NCI-H1048 (cell line): ENCODE measurements around the gene NELFE.
"Not testable (repeated sequence)": the region's sequence is repeated elsewhere in the genome, so short reads cannot be mapped to it uniquely, and the experiment has no call there.

Source experiments
- DNase-seq: peaks from one replicate; lab custom pipeline; 2025; lab: John Stamatoyannopoulos, UW

Gene NELFE

DNA sequence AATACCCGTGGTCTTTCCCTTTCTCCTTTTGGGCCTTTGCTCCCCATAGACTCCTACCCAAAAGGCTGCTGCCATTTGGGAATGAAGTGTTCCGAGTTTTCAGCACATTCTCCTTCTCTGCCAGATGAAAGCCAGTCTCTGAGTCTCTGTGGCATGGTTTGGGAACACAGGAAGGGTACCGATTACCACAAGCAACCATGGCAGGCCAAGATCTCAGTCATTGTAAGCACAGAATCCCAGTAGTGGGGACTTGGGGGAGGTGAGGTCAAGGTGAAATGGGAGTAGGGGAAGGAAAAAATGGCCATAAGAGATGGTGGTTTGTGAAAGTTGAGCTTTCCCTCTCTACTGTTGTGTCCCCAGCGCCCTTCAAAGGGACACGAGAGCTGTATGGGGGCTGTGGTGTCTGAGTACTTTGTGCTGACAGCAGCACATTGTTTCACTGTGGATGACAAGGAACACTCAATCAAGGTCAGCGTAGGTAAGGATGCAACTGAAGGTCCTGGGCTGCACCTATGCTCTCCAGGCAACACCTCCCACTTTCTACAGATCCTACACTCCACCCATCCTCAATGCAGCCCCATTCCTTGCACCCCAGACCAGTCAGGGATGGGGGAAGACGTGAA, 8.7 kb downstream of the NELFE start:
- DNase-seq = no peak

DNA sequence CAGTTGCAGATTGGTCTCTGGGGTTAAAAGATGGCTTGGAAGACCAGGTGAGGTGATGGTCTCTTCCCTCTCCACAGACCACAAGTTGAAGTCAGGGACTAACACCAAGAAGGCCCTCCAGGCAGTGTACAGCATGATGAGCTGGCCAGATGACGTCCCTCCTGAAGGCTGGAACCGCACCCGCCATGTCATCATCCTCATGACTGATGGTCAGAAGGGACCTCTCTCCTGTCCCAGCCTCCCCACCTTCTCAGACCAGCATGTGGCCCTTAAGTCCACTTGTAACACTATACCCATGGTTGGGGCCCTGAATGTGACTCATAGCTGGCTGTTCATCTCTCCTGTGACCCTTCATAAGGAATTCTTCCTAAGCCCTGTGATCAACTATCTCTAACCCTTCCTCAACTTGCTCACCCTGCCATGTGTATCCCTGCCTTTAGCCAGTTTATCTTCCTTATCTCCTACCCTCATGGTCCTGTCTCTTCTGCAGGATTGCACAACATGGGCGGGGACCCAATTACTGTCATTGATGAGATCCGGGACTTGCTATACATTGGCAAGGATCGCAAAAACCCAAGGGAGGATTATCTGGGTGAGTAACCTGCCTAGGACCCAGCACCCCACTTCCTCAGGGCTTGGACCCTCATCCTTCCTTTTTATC, 9.9 kb downstream of the NELFE start:
- DNase-seq = no peak

DNA sequence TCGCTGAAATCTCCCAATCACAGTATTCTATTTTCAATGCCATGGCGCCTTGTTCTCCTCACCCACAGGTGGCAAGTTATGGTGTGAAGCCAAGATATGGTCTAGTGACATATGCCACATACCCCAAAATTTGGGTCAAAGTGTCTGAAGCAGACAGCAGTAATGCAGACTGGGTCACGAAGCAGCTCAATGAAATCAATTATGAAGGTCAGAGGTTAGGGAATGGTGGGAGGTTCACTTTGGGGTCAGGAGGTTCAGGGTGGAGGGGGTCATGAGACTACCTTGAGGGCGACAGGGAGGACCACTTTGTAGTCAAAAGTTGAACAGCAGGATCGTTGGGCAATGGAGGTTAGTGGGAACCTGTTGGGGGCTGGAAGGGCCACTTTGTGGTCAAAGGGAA, 10.5 kb downstream of the NELFE start:
- no peak for DNase-seq

DNA sequence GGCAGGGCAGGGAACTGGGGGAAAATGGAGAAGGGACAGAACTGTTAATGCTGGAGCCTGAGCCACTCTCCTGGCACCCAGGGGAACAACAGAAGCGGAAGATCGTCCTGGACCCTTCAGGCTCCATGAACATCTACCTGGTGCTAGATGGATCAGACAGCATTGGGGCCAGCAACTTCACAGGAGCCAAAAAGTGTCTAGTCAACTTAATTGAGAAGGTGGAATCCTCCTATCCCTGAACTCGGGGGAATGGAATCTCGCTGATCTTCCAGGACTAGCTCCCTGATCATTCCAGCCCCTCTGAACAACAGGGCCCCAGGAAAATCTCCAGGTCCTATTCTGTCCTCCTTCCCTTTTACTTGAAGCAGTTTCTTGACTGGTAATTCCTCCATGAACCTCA, 10.9 kb downstream of the NELFE start:
- DNase-seq = no peak

DNA sequence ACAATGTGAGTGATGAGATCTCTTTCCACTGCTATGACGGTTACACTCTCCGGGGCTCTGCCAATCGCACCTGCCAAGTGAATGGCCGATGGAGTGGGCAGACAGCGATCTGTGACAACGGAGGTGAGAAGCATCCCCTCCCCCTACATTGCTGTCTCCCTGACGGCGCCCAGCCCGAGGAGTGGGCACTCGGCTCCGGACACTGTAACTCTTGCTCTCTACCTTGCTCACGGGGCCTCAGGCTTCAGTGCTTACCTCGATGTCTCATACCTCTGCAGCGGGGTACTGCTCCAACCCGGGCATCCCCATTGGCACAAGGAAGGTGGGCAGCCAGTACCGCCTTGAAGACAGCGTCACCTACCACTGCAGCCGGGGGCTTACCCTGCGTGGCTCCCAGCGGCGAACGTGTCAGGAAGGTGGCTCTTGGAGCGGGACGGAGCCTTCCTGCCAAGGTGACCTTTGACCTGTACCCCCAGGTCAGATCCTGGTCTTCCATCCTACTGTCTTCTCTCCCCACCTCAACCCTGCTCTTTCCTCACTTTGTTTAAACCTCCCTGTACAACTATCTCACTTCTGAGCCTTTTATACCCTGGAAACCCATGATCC, 11.6 kb downstream of the NELFE start:
- no peak for DNase-seq

DNA sequence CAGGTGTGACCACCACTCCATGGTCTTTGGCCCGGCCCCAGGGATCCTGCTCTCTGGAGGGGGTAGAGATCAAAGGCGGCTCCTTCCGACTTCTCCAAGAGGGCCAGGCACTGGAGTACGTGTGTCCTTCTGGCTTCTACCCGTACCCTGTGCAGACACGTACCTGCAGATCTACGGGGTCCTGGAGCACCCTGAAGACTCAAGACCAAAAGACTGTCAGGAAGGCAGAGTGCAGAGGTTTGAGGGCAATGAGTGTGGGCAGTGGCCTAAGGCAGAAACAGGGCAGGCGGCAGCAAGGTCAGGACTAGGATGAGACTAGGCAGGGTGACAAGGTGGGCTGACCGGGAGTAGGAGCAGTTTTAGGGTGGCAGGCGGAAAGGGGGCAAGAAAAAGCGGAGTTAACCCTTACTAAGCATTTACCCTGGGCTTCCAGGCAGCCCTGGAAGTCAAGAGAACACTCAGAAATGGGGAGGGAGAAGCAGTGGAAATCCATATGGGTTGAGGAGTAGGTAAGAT, 12.3 kb downstream of the NELFE start:
- no peak for DNase-seq

DNA sequence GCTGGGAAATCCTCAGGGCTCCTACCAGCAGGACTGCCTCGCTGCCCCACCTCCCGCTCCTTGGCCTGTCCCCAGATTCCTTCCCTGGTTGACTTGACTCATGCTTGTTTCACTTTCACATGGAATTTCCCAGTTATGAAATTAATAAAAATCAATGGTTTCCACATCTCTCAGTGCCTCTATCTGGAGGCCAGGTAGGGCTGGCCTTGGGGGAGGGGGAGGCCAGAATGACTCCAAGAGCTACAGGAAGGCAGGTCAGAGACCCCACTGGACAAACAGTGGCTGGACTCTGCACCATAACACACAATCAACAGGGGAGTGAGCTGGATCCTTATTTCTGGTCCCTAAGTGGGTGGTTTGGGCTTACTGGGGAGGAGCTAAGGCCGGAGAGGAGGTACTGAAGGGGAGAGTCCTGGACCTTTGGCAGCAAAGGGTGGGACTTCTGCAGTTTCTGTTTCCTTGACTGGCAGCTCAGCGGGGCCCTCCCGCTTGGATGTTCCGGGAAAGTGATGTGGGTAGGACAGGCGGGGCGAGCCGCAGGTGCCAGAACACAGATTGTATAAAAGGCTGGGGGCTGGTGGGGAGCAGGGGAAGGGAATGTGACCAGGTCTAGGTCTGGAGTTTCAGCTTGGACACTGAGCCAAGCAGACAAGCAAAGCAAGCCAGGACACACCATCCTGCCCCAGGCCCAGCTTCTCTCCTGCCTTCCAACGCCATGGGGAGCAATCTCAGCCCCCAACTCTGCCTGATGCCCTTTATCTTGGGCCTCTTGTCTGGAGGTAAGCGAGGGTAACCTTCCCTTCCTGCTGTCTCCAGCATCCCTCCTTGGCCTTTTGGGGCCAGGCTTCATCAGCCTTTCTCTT, 13.0 kb downstream of the NELFE start, which contains the start of gene CFB:
CFB (plus strand) TSS at position 589 of the 863 bp plus-strand sequence; CDS start at position 716, 127 bp downstream.
- DNase-seq = no peak

DNA sequence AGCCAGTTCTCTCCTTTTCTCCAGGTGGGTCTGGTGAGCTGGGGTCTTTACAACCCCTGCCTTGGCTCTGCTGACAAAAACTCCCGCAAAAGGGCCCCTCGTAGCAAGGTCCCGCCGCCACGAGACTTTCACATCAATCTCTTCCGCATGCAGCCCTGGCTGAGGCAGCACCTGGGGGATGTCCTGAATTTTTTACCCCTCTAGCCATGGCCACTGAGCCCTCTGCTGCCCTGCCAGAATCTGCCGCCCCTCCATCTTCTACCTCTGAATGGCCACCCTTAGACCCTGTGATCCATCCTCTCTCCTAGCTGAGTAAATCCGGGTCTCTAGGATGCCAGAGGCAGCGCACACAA, 13.6 kb downstream of the NELFE start:
- no peak for DNase-seq

DNA sequence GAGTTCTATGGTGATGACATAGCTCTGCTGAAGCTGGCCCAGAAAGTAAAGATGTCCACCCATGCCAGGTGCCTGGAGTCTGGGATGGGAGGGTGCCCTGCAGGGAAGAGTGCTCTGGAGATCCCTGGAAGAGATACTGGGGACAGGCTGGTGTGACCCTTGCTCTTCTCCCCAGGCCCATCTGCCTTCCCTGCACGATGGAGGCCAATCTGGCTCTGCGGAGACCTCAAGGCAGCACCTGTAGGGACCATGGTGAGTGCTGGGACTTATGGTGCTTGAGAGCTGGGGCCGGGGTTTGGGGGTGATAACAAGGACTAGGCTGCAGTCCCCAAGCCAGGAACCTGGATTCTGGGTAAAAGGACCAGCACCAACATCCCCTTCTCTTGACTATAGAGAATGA, 15.0 kb downstream of the NELFE start:
- no peak for DNase-seq

DNA sequence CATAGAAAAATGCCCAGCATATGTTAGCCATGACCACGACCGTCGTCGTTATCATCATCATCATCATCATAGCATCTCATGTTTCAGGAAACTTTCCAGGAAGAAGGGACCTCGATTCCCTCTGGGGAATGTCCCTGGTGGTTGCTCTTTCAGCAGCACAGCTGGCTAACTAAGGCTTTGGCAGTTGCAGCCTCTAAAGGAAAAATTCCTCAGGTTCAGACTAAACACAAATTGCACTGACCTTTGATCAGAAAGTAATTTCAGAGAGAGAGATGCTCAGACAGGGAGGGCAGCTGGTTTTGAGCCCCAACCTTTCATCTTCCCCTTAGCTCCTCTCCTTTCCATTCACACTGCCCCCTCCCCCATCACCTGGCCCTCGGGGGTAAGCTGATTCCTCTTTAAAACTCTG, 18.5 kb downstream of the NELFE start:
- no peak for DNase-seq

DNA sequence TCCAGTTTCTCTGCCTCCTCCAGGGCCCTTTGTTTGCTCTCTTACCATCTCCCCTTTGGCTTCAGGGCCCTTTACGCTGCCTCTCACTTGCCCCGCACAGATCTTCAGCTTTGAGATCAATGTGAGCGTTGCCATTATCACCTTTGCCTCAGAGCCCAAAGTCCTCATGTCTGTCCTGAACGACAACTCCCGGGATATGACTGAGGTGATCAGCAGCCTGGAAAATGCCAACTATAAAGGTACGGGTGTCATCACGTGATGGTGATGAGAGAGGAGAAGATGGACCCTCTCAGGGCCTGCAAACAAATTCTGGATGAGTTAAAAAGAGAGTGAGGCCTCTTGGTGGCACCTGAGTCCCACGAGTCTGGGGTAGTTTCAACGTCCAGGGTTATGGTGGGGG, 22.9 kb downstream of the NELFE start:
- no peak for DNase-seq

DNA sequence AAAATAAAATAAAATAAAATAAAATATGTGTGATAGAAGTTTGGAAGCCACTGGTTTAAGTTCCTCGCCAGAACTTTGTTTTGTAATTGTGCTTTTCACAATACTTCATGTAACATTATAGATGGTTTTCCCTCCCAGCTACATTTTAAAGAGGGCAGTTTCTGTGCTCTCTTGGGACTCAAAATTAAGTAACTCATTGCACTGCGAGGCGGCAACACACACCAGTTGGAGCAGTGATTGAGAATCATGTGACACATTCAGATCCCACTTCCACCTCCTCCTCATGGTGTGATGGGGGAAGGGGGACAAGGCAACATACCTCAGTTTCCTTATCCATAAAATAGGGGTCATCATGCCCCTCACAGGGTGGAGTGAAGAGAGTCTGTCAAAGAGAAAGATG, 23.8 kb downstream of the NELFE start:
- DNase-seq = no peak

DNA sequence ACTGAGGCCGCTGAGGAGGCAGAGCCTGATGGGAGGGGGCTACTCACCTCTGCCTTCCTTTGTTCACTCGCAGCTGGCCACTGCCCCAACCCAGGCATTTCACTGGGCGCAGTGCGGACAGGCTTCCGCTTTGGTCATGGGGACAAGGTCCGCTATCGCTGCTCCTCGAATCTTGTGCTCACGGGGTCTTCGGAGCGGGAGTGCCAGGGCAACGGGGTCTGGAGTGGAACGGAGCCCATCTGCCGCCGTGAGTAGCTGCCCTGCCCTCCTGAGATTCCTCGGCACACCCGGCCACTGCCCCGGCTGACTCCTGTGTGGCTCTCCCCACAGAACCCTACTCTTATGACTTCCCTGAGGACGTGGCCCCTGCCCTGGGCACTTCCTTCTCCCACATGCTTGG, 25.2 kb downstream of the NELFE start:
- DNase-seq = no peak

DNA sequence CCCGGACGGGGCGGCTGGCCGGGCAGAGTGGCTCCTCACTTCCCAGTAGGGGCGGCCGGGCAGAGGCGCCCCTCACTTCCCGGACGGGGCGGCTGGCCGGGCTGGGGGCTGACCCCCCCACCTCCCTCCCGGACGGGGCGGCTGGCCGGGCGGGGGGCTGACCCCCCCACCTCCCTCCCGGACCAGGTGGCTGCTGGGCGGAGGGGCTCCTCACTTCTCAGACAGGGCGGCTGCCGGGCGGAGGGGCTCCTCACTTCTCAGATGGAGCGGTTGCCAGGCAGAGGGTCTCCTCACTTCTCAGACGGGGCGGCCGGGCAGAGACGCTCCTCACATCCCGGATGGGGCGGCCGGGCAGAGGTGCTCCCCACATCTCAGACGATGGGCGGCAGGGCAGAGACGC, 26.6 kb downstream of the NELFE start:
- DNase-seq = not testable (repeated sequence)

DNA sequence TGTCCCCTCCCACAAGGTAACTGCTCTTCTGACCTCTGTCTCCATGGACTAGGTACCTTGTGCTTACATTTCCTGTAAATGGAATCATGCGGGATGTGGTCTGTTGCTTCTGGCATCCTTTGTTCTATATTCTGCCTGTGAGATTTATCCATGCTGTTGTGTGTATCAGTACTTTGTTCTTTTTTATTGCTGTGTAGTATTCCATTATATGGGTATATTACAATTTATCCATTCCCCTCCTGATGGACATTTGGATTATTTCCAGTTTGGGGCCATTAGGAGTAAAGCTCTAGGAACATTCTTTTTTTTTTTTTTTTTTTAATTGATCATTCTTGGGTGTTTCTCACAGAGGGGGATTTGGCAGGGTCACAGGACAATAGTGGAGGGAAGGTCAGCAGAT, 27.8 kb downstream of the NELFE start:
- DNase-seq = no peak

DNA sequence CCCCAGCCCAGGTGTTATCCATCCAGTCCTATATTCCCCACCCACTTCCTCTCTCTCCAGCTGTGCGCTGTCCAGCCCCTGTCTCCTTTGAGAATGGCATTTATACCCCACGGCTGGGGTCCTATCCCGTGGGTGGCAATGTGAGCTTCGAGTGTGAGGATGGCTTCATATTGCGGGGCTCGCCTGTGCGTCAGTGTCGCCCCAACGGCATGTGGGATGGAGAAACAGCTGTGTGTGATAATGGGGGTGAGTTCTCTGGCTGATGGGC, 30.2 kb downstream of the NELFE start:
- no peak for DNase-seq

DNA sequence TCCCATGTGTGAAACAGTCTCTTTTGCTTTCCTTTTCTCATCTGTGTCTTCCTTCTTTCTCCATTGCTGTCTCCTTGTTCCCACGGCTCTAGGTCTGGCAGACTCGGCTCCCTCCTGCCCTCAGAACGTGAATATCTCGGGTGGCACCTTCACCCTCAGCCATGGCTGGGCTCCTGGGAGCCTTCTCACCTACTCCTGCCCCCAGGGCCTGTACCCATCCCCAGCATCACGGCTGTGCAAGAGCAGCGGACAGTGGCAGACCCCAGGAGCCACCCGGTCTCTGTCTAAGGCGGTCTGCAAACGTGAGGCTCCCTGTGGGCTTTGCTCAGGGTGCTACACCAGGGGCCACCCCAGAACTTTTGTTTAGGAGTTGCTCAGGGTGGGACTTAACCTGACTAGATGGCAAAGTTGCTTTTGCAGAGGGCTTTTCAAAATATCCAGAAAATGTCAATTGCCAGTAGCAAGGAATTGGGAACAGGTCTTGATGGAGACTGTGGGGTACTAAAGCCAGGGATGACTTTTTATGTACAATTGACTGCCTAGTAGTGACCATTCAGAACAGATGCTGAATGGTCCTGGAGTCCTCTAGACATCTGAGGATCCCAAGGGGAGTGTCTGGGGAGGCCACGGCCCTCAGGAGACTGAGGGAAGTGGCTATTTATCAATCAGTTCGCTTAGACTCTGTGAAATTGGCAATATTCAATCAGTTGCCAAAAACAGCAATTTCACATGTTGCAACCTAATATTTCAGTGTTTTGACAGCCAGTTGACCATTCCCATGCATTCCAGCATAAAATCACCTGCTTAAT, 30.7 kb downstream of the NELFE start:
- DNase-seq = no peak

DNA sequence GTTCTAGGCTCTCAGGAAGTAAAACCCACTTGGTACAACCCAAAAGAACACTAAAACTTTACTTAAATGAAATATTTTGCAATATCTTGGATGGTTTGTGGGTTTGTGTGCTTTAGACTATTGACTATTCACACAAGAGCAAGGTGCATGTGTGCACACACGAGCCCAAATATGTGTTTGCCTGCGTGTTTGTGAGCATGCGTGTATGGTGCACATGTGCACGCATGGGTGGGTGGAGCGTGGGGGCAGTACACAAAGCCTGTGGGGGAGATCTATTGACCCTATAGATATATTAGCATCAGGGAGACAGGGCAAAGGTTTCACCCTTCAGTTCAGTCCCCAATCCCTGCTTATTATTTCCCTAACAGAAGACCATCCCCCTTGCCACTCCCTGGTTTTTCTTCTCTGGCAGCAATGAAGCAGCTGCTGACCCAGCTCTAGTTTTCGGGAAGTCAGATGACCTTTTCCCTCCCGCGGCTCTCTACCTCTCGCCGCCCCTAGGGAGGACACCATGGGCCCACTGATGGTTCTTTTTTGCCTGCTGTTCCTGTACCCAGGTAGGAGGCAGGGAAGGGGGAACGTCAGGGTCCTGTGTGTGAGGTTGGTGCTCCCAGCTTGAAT, 31.4 kb downstream of the NELFE start, which contains the start of gene C2:
C2 (plus strand) TSS at position 476 of the 621 bp plus-strand sequence; CDS start at position 512, 36 bp downstream.
- no peak for DNase-seq

DNA sequence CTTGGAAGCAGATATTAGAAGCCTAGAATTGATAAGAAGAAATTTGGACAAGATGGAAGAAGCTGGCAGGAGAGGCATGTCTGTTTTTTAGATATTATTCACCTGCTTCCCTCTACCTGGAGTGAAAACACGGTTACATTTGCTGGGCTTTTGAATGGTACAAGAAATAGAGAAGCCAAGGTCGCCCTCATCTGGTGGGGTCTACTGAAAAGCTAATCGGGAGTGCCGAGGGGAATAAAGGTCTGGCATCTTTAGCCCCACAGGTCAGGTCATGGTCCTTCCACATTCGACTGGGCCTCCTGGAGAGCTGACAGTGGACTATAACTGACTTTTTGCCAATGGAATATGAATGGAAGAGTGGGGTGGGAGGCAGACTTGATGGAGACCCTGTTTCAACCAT, 35.8 kb downstream of the NELFE start:
- DNase-seq = no peak

DNA sequence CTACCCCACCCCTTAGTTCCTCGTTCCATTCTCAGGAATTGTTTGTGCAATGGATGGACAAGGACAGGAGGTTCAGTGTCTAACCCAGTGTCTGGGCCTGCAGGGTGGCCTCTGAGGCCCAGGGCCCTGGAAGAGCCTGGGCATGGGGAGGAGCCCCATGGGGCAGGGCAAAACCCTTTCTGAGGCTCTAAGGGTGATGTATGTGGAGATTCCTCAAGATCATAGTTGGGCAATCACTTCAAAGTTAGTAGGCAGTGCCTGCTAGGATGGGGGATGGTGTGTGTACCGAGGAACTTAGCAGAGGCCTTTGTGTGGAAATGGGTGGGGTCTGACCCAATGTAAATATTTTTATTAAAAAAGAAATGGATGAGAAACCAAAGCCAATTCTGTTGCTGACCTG, 38.0 kb downstream of the NELFE start:
- no peak for DNase-seq

DNA sequence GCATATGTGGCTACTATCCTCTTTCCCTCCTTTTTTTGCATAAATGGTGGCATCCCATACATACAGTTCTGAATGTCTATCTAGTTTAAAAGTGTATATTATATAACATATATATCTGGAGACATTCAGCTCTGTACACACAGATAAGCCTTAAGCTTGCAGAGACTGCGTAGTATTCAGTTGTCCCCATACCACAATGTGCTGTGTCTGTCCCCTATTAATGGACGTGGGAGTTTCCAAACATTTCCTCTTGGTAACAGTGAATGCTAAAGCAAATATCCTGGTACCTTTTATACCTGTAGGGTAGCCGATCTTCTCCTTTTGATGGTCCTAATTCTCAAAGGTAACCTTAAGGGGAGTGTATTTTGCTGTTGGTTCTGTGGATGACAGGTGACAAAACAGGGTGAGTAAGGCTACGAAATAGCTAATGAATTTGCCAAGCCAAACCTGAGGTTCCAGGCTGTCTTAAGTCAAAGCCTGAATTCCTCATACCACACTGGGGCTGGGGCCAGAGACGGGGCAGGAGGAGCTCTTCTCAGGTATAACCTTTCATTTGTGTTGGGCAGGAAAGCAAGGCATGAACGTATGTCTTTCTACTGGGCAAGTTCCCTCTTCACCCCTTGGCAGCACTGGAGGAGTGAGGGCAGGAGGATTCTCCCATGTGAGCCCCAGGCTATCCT, 39.0 kb downstream of the NELFE start:
- no peak for DNase-seq
